CD4-positive, alpha-beta memory T cell (primary cell): ENCODE results near the gene FAM83B. TPM values are rescaled to one million over a fixed set of nuclear protein-coding genes. Genes with fewer than 3 reads are reported as not detected.

Experiments used
- CTCF ChIA-PET: fragments of 350-600 bp; sonication (Branson Sonifier 250); formaldehyde crosslinking; loops from one replicate; lab custom pipeline; 2021; ENCODE audit warnings: inconsistent platforms; ENCODE audit not compliant: partially characterized antibody; lab: Charles Lee
- POLR2A ChIA-PET: fragments of 350-600 bp; sonication (Branson Sonifier 250); formaldehyde crosslinking; loops from one replicate; lab custom pipeline; 2021; ENCODE audit not compliant: partially characterized antibody; lab: Charles Lee
- DNase-seq, 5 donors: peaks; one replicate each; pipeline versions ENCODE4 v3.0.0 to v3.0.0-alpha.2; 2020 to 2022; ENCODE audit warnings: mixed read lengths in 1 of 5
- H3K27ac ChIP-seq: one replicate; pipeline ENCODE4 v1.7.0; 2013; ENCODE audit warnings: low read depth, low read length
- H3K27me3 ChIP-seq: 2 replicates; pipeline ENCODE4 v1.7.0; 2013; ENCODE audit warnings: mild to moderate bottlenecking, low read length, moderate library complexity; ENCODE audit not compliant: insufficient read depth
- H3K36me3 ChIP-seq: 2 replicates; pipeline ENCODE4 v1.7.0; 2013; ENCODE audit warnings: mild to moderate bottlenecking, low read length, moderate library complexity; ENCODE audit not compliant: insufficient read depth
- H3K4me1 ChIP-seq: 2 replicates; pipeline ENCODE4 v1.7.0; 2013; ENCODE audit warnings: mild to moderate bottlenecking, low read length, moderate library complexity; ENCODE audit not compliant: insufficient read depth
- H3K4me3 ChIP-seq, 2 donors: one replicate each; pipeline ENCODE4 v1.7.0; 2013; ENCODE audit warnings: low read length in 2 of 2, mild to moderate bottlenecking in 1 of 2
- H3K9me3 ChIP-seq, 2 donors: one replicate each; pipeline ENCODE4 v1.7.0; 2013; ENCODE audit warnings: low read length in 2 of 2, control low read depth in 1 of 2; ENCODE audit not compliant: control insufficient read depth in 1 of 2
- H3K27ac Mint-ChIP-seq, 7 donors: one replicate each; pipeline ENCODE4 v1.8.0; 2020 to 2021; ENCODE audit warnings: mixed read lengths in 7 of 7, mild to moderate bottlenecking in 6 of 7, inconsistent platforms in 3 of 7, moderate library complexity in 3 of 7
- H3K27me3 Mint-ChIP-seq, 2 donors: one replicate each; pipeline ENCODE4 v1.8.0; 2020 to 2021; ENCODE audit warnings: mixed read lengths in 2 of 2
- H3K36me3 Mint-ChIP-seq, 2 donors: one replicate each; pipeline ENCODE4 v1.8.0; 2020 to 2021; ENCODE audit warnings: mixed read lengths in 2 of 2, inconsistent platforms in 1 of 2, mild to moderate bottlenecking in 1 of 2
- H3K4me1 Mint-ChIP-seq, 4 donors: one replicate each; pipeline ENCODE4 v1.8.0; 2020 to 2021; ENCODE audit warnings: mixed read lengths in 4 of 4, mild to moderate bottlenecking in 1 of 4
- H3K4me3 Mint-ChIP-seq, 8 donors: one replicate each; pipeline ENCODE4 v1.8.0; 2020 to 2021; ENCODE audit warnings: mixed read lengths in 8 of 8, mild to moderate bottlenecking in 7 of 8, moderate library complexity in 6 of 8, inconsistent platforms in 3 of 8
- H3K9me3 Mint-ChIP-seq, 8 donors: one replicate each; pipeline ENCODE4 v1.8.0; 2020 to 2021; ENCODE audit warnings: mixed read lengths in 8 of 8, mild to moderate bottlenecking in 5 of 8, inconsistent platforms in 3 of 8, moderate library complexity in 1 of 8
- intact Hi-C: fragments of 100-400 bp; cut with micrococcal nuclease; formaldehyde crosslinking; loops from one replicate; pipeline ENCODE4 v1.15.1; 2023
- polyA plus RNA-seq, 2 donors: library from polyadenylated mRNA; unstranded; fragments of 300-500 nt; fragmentation: Illumina TruSeq; gene quantifications; one replicate each; pipeline ENCODE4 v1.2.3, GENCODE V29; 2021
- total RNA-seq, 2 experiments: library from RNA; stranded (reverse); gene quantifications; one replicate each; pipeline ENCODE4 v1.2.3, GENCODE V29; 2021

Gene FAM83B
- total and polyA plus RNA-seq, 4 experiments from 2014 or later: not detected

- intact Hi-C loops: no loop called here
- Histone ChIP-seq H3K4me1 (no peaks in the 10 kb centered on the region), H3K36me3 (no peaks in the 10 kb centered on the region), H3K27ac (no peak overlapping the region), H3K9me3 (no peaks in the 10 kb centered on the region), H3K27me3 (no peaks in the 10 kb centered on the region), H3K4me3 (no peak overlapping the region)
- CTCF ChIA-PET: no interaction called here
- Mint-ChIP-seq H3K4me3 (no peak overlapping the region), H3K9me3 (peaks cover 0 to 16% (median 6%) of the 10 kb centered on the region in 8 donors), H3K27ac (no peak overlapping the region), H3K4me1 (no peaks in the 10 kb centered on the region), H3K27me3 (no peaks in the 10 kb centered on the region), H3K36me3 (no peaks in the 10 kb centered on the region)
- POLR2A ChIA-PET: no interaction called here
- no peak for DNase-seq
Measured at GRCh38 chr6:54864272-54864671, 17.7 kb downstream of the FAM83B start.

DNA sequence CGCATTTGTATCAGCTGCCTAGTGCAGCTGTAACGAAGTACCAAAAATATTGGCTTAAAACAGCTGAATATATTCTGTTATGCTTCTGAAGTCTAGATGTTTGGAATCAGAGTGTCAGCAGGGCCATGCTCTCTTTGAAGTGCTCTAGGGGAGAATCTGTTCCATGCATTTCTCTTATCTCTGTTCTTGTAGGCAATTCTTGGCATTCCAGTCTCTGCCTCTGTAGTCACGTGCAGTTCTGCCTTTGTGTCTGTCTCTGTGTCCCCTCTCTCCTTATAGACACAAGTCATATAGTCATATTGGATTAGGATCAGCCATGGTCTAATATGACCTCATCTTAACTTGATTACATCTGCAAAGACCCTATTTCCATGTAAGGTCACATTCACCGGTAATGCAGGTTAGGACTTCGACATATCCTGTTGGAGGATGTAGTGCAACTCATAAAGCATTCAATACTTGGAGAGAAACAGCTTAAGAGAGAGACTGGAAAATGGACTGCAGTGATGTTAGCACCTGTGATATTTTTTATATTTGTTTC, 18.6 kb downstream of the FAM83B start:
- Histone ChIP-seq H3K27me3 (no peaks in the 10 kb centered on the region), H3K36me3 (no peaks in the 10 kb centered on the region), H3K27ac (no peak overlapping the region), H3K4me3 (no peak overlapping the region), H3K9me3 (no peaks in the 10 kb centered on the region), H3K4me1 (no peaks in the 10 kb centered on the region)
- H3K4me3 Mint-ChIP-seq: no peak overlapping the region
- H3K27ac Mint-ChIP-seq: no peak overlapping the region
- no peaks in the 10 kb centered on the region for H3K36me3 Mint-ChIP-seq
- H3K4me1 Mint-ChIP-seq: no peaks in the 10 kb centered on the region
- ChIA-PET POLR2A (no interaction called here), CTCF (no interaction called here)
- H3K9me3 Mint-ChIP-seq: peaks cover 0 to 18% (median 8%) of the 10 kb centered on the region in 8 donors
- intact Hi-C loops: no loop called here
- no peaks in the 10 kb centered on the region for H3K27me3 Mint-ChIP-seq
- no peak for DNase-seq

DNA sequence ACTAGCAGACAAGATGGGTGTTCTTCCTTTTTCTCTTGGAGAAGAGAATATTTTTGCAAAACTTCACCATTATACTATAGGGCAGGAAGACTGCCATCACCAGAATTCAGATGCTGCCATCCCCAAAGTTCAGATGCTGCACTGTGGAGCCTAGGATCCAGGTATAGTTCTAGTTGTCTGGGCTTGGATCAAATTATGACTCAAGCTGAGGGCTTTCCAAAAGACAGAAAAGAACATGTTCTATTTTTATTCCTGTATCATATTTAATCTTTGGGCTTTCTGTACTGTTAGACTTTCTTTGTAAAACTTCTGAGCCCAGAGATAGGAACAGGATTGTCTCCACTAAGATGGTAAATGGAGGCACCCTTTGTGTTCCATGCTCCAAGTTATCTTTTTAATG, 22.0 kb downstream of the FAM83B start:
- Histone ChIP-seq H3K27me3 (no peaks in the 10 kb centered on the region), H3K36me3 (no peaks in the 10 kb centered on the region), H3K9me3 (no peaks in the 10 kb centered on the region), H3K27ac (no peak overlapping the region), H3K4me1 (no peaks in the 10 kb centered on the region), H3K4me3 (no peak overlapping the region)
- Mint-ChIP-seq H3K27ac (no peak overlapping the region), H3K27me3 (no peaks in the 10 kb centered on the region), H3K9me3 (peaks cover 0 to 9% (median 3%) of the 10 kb centered on the region in 8 donors), H3K36me3 (no peaks in the 10 kb centered on the region), H3K4me1 (no peaks in the 10 kb centered on the region), H3K4me3 (no peak overlapping the region)
- CTCF ChIA-PET: no interaction called here
- POLR2A ChIA-PET: no interaction called here
- intact Hi-C loops: no loop called here
- DNase-seq: no peak

- Histone ChIP-seq H3K27me3 (no peaks in the 10 kb centered on the region), H3K36me3 (no peaks in the 10 kb centered on the region), H3K27ac (no peak overlapping the region), H3K4me3 (no peak overlapping the region), H3K4me1 (no peaks in the 10 kb centered on the region), H3K9me3 (no peaks in the 10 kb centered on the region)
- Mint-ChIP-seq H3K27me3 (no peaks in the 10 kb centered on the region), H3K9me3 (peaks cover 0 to 7% (median 4%) of the 10 kb centered on the region in 8 donors), H3K36me3 (no peaks in the 10 kb centered on the region), H3K4me3 (no peak overlapping the region), H3K4me1 (no peaks in the 10 kb centered on the region), H3K27ac (no peak overlapping the region)
- intact Hi-C loops: no loop called here
- CTCF ChIA-PET: no interaction called here
- POLR2A ChIA-PET: no interaction called here
- no peak for DNase-seq
Measured at GRCh38 chr6:54873599-54873998, 27.0 kb downstream of the FAM83B start.

DNA sequence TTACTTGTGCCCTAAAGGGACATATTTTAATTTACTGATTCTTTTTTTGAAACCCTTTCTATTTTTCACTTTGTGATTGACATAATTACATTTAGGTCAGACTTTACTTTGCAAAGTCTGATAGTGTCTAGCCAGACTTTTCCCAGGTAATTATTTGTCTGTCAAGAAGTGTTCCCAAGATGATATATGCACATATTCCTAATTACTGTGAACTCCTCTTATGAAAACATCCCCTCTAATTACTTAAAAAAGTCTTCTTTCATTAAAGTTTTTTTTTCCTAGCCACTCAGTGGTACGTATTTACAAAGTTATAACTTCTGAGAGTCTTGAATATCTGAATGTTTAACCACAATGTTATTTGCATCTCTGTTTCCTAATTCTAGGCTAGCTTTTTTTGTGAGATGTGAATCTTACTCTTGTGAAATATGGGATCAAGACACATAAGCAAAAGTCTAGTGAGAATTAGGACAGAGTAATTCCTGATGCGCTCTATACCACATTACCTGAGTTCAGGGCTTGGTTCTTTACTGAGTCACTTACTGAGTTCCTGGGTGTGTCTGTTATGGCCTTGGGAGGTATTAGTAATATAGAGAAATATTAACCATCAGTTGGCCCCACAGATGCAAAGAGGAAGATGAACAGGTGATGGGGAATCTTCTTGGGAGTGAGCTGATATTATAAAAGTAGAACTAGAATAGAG, 27.9 kb downstream of the FAM83B start:
- H3K27ac ChIP-seq: no peak overlapping the region
- Mint-ChIP-seq H3K9me3 (peaks cover 0 to 5% (median 1%) of the 10 kb centered on the region in 8 donors), H3K27ac (no peak overlapping the region), H3K4me1 (no peaks in the 10 kb centered on the region), H3K36me3 (no peaks in the 10 kb centered on the region), H3K4me3 (no peak overlapping the region), H3K27me3 (no peaks in the 10 kb centered on the region)
- H3K9me3 ChIP-seq: no peaks in the 10 kb centered on the region
- CTCF ChIA-PET: no interaction called here
- H3K4me3 ChIP-seq: no peak overlapping the region
- intact Hi-C loops: no loop called here
- H3K27me3 ChIP-seq: no peaks in the 10 kb centered on the region
- no peaks in the 10 kb centered on the region for H3K4me1 ChIP-seq
- POLR2A ChIA-PET: no interaction called here
- no peak for DNase-seq
- no peaks in the 10 kb centered on the region for H3K36me3 ChIP-seq

DNA sequence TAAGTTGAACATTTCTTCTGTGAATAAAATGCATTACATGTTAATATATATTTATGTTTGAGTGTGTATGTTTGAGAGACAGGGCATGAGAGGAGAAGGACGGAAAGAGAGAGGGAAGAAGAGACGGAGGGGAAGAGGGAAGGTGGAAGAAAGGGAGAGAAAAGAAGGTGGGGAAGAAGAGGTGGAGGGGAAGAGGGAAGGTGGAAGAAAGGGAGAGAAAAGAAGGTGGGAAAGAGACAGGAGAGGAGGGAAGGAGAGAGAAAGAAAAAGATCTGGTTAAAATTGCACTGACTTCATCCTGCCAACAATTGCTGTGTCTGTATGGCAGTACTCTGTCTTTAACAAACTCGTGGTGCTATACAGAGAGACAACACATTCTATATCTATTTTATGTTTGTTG, 29.0 kb downstream of the FAM83B start:
- no peaks in the 10 kb centered on the region for H3K27me3 ChIP-seq
- H3K36me3 ChIP-seq: no peaks in the 10 kb centered on the region
- H3K9me3 ChIP-seq: no peaks in the 10 kb centered on the region
- no peak overlapping the region for H3K4me3 Mint-ChIP-seq
- H3K4me3 ChIP-seq: no peak overlapping the region
- H3K27me3 Mint-ChIP-seq: no peaks in the 10 kb centered on the region
- H3K4me1 ChIP-seq: no peaks in the 10 kb centered on the region
- no peaks in the 10 kb centered on the region for H3K36me3 Mint-ChIP-seq
- H3K4me1 Mint-ChIP-seq: no peaks in the 10 kb centered on the region
- H3K27ac Mint-ChIP-seq: no peak overlapping the region
- H3K9me3 Mint-ChIP-seq: peaks cover 0 to 4% (median 0%) of the 10 kb centered on the region in 8 donors
- no peak overlapping the region for H3K27ac ChIP-seq
- intact Hi-C loops: no loop called here
- CTCF ChIA-PET: no interaction called here
- DNase-seq: no peak
- POLR2A ChIA-PET: no interaction called here

- DNase-seq: no peak
- POLR2A ChIA-PET: no interaction called here
- H3K36me3 Mint-ChIP-seq: no peaks in the 10 kb centered on the region
- peaks cover 0 to 4% (median 0%) of the 10 kb centered on the region in 8 donors for H3K9me3 Mint-ChIP-seq
- no peaks in the 10 kb centered on the region for H3K4me1 Mint-ChIP-seq
- intact Hi-C loops: no loop called here
- Histone ChIP-seq H3K36me3 (no peaks in the 10 kb centered on the region), H3K4me1 (no peaks in the 10 kb centered on the region), H3K27me3 (no peaks in the 10 kb centered on the region), H3K9me3 (no peaks in the 10 kb centered on the region), H3K27ac (no peak overlapping the region), H3K4me3 (no peak overlapping the region)
- H3K4me3 Mint-ChIP-seq: no peak overlapping the region
- no peak overlapping the region for H3K27ac Mint-ChIP-seq
- no peaks in the 10 kb centered on the region for H3K27me3 Mint-ChIP-seq
- CTCF ChIA-PET: no interaction called here
Measured at GRCh38 chr6:54876365-54876764, 29.8 kb downstream of the FAM83B start.
